ENCODE measurements around the gene RELL1.
A peak's percentile ranks its signal among the peaks of the same experiment; 100 is the strongest.

The RELL1 gene

DNA sequence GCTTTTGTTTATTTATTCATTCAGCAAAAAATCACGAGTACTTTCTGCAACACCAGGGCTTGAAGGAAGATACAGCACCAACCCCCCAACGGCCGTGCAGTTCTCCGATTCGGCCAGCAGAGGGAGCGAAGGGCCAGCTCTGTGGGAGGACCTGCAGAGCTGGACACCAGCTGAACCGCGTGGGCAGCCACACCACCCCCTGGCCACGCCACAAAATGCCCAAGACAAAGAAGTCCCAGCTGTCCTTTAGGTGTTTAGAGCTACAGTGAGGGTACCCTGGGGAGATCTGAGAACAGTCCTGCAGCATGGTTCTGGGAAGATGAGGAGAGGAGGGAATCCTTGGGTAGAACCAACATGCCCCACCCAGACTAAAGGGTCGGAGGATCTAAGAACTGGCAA is 83.1 kb downstream of the RELL1 start:
- Mint-ChIP-seq H3K9me3 (peaks cover 10% of the 10 kb centered on the region), H3K36me3 (ENCODE audit: low read depth) (peaks cover 14% of the 10 kb centered on the region), H3K27me3 (no peaks in the 10 kb centered on the region), H3K27ac (peak overlapping the region; percentile 22), H3K4me1 (ENCODE audit: low read depth) (peaks cover 58% of the 10 kb centered on the region), H3K4me3 (peak overlapping the region; percentile 37)
- intact Hi-C loops (cut with micrococcal nuclease): loop anchor here (5.0 to 10.0 kb wide), 3 partner anchors 82 to 434 kb away; partner anchors contain the start of gene RELL1

DNA sequence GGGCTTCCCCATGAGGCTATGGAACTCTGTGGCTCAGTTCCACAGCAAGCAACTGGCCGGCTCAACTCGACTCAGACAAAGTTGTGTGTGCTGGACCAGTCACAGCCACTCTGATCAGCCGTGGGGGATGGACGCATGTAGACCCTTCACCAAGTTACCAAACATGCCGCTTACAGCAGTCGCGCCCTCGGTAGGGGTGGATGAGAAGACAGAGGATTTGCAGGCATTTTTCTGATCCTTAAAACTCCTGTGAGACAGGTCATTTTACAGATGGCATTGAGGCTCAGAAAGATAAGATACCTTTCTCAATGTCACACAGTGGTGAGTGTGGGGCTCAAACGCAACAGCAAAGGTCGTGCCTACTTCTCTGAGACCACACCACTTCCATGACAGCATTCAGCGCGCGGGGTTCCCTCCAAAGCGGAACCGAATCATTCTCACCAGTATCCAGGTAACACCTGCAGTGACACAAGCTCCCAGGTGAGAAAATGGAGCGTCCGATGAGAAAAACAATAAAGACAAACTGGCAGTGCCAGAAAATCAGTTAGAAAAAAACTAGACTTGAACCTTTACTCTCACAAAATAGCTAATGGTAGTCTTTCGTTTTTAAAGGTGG is 83.6 kb downstream of the RELL1 start:
- Mint-ChIP-seq H3K4me1 (ENCODE audit: low read depth) (peaks cover 58% of the 10 kb centered on the region), H3K36me3 (ENCODE audit: low read depth) (peaks cover 10% of the 10 kb centered on the region), H3K27ac (peak overlapping the region; percentile 22), H3K9me3 (peaks cover 10% of the 10 kb centered on the region), H3K27me3 (no peaks in the 10 kb centered on the region), H3K4me3 (no peak overlapping the region)
- intact Hi-C loops (cut with micrococcal nuclease): loop anchor here (5.0 to 10.0 kb wide), 3 partner anchors 82 to 435 kb away; partner anchors contain the start of gene RELL1

DNA sequence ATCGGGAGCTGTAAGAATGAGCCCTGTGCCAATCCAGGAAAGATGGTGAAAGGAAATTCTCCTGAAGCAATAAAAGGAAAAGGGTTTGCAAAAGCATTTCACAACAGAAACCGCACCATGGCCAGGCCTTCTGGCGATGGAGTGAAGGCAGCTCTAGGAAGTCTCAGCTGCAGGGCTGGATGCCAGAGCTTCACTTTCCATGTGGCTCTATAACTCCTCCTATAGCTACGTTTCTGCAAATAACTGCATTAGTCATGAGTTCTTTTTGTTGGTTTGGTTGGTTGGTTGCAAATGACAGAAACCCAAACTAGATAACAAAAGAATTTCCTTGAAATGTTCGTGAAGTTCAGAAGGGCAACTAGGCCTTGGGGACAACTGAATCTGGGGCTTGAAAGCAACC is 84.6 kb downstream of the RELL1 start:
- peaks cover 58% of the 10 kb centered on the region for H3K4me1 Mint-ChIP-seq (ENCODE audit: low read depth)
- H3K27me3 Mint-ChIP-seq: no peaks in the 10 kb centered on the region
- no peak overlapping the region for H3K4me3 Mint-ChIP-seq
- H3K27ac Mint-ChIP-seq: peak overlapping the region; percentile 32
- peaks cover 10% of the 10 kb centered on the region for H3K36me3 Mint-ChIP-seq (ENCODE audit: low read depth)
- intact Hi-C loops (cut with micrococcal nuclease): loop anchor here (5.0 to 10.0 kb wide), 3 partner anchors 83 to 436 kb away; partner anchors contain the start of gene RELL1
- peaks cover 10% of the 10 kb centered on the region for H3K9me3 Mint-ChIP-seq

DNA sequence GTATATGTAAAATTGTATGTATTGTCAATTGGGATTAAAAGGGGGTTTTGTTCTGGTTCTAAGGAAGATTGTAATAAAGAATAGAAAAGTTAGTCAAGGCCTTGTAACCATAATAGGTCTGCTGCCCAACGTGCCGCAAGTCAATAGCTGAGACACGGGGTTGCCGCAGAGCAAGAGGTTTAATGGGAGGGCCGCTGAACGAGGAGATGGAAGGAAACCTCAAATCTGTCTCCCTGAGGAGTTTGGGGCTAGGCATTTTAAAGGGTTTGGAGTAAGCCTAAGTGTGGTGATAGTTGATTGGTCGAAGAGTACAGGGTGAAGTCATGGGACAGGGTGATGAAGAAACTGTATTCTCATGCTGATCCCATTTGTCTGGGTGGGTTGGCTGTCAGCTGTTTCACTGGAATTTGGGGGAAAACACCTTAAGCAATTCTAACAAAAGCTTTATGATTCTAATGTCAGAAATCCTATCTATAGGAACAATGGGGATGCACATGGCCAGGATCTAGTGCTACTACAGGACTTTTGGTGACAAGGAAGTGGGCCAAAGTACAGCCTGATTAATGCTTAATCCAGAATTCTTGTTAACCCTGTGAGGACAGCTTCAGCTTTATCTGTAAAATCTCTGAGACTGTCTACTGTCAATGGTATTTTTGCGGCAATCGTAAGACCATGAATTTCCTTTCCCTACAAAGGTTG is 86.9 kb downstream of the RELL1 start:
- intact Hi-C loops (cut with micrococcal nuclease): no loop called here
- no peak overlapping the region for H3K4me3 Mint-ChIP-seq
- H3K4me1 Mint-ChIP-seq (ENCODE audit: low read depth): peaks cover 40% of the 10 kb centered on the region
- no peaks in the 10 kb centered on the region for H3K36me3 Mint-ChIP-seq (ENCODE audit: low read depth)
- H3K27me3 Mint-ChIP-seq: no peaks in the 10 kb centered on the region
- H3K9me3 Mint-ChIP-seq: no peaks in the 10 kb centered on the region
- H3K27ac Mint-ChIP-seq: no peak overlapping the region

DNA sequence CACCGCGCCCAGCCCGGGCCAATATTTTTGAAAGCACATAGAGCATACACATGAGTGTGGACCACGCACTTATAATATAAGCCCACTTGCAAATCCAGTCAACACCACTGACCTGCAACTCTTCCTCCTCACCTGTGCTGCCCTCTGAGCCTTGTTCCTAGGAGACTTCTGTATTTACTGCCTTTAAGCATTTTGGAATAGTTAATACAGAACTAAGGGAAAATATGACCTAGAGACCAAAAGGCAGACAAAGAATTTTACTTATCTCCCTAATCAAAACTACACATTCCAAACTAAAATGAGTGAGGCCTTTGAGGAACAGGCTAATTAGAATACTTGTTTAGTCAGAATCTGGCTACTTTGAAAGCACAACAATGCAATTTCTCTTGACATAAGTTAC is 89.1 kb downstream of the RELL1 start:
- H3K27ac Mint-ChIP-seq: no peak overlapping the region
- H3K27me3 Mint-ChIP-seq: no peaks in the 10 kb centered on the region
- no peak overlapping the region for H3K4me3 Mint-ChIP-seq
- no peaks in the 10 kb centered on the region for H3K36me3 Mint-ChIP-seq (ENCODE audit: low read depth)
- intact Hi-C loops (cut with micrococcal nuclease): no loop called here
- H3K4me1 Mint-ChIP-seq (ENCODE audit: low read depth): peaks cover 18% of the 10 kb centered on the region
- no peaks in the 10 kb centered on the region for H3K9me3 Mint-ChIP-seq

DNA sequence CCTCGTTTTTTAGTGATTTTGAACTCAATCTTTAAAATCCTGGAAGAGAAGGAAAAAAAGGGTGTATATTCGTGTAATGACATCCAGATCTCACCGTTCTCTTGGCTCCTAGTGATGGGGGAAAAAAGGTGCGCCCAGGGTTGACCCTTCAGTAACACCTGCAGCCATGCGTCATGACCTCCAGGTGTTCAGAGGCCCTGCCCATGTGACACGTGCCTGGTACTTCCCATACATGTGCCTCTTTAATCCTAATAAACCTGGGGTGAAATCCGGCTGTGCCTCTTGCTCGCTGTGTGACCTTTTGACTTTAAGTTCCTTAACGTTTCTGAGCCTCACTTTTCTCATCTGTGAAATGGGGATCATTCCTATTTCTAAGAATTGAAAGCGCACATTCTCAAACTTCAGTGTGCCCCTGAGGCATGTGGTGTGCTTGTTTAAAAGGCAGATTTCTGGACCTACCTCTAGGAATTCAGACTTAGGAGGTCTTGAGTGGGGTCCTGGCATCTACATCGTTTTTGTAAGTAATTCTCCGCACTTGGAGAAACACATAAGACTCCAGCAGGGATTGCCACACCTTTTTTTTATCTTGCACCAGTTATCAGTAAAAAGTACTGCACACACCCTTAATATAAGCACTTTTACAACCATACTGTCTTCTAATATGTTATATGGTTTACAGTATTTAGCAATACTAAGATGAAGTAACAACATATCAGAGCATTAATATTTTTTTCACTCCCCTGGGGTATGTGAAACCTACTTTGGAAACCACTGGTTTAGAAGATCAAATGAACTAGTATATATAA is 90.1 kb downstream of the RELL1 start:
- H3K27me3 Mint-ChIP-seq: no peaks in the 10 kb centered on the region
- no peaks in the 10 kb centered on the region for H3K9me3 Mint-ChIP-seq
- no peak overlapping the region for H3K27ac Mint-ChIP-seq
- peaks cover 8% of the 10 kb centered on the region for H3K4me1 Mint-ChIP-seq (ENCODE audit: low read depth)
- intact Hi-C loops (cut with micrococcal nuclease): no loop called here
- H3K4me3 Mint-ChIP-seq: no peak overlapping the region
- no peaks in the 10 kb centered on the region for H3K36me3 Mint-ChIP-seq (ENCODE audit: low read depth)

DNA sequence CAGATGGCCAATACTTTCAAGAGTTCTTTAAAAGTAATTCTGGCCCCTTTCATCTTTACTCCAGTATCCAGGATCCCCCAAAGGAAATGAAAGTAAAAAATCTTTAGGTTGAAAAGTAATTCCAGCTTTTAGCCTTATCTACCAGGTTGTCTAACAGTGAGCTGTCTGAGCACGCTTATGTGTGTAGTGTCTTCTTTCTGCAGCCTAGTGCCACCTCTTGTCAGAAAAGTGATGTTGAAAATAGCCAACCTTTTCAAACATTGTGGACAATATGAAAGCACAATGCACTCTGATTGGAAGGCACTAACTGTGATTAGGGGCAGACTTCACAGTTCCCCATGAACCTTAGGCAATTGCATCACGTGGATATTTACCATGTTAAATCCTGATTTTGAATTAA is 92.1 kb downstream of the RELL1 start:
- H3K9me3 Mint-ChIP-seq: no peaks in the 10 kb centered on the region
- H3K4me1 Mint-ChIP-seq (ENCODE audit: low read depth): no peaks in the 10 kb centered on the region
- intact Hi-C loops (cut with micrococcal nuclease): no loop called here
- no peaks in the 10 kb centered on the region for H3K36me3 Mint-ChIP-seq (ENCODE audit: low read depth)
- H3K27ac Mint-ChIP-seq: no peak overlapping the region
- no peak overlapping the region for H3K4me3 Mint-ChIP-seq
- H3K27me3 Mint-ChIP-seq: no peaks in the 10 kb centered on the region

DNA sequence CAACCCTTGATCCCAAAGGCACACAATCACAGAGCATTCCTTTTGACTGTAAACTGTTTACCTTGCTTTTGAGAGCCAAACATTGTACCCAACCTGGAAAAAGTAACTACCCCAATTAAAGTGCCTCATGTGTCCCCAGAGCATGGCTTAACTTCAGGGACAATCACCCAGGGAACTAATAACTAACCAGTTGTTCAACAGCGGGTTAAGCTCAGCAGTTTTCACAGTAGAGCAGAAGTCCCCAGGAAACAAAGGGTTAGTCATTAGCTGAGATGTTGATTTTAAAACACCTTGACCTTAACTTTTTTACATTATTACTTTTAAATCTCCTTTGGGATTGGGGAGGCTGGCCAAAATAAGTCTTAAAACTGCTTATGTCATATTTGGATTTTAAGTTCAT is 94.8 kb downstream of the RELL1 start:
- Mint-ChIP-seq H3K9me3 (no peaks in the 10 kb centered on the region), H3K27me3 (no peaks in the 10 kb centered on the region)
- intact Hi-C loops (cut with micrococcal nuclease): no loop called here

DNA sequence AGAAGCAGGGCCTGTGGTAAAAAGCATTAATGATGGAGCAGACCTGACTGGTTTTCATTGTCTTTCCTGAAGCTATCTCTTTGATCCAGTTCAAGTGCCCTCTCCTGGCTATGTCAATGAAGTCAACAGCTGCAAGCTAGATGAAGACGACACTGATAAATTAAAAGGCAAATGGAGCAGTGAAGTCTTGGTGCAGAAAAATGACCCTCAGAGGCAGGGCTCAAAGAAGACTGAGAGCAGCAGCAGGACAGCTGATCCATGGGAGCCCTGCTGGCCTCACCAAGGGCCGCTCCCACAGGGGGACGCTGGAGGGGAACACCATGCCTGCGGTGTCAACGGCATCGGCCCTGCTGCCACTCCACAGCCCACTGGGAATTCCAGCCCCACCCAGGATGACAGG is 96.2 kb downstream of the RELL1 start:
- H3K27me3 Mint-ChIP-seq: peaks cover 2% of the 10 kb centered on the region
- H3K36me3 Mint-ChIP-seq (ENCODE audit: low read depth): peaks cover 6% of the 10 kb centered on the region
- H3K4me1 Mint-ChIP-seq (ENCODE audit: low read depth): no peaks in the 10 kb centered on the region
- H3K27ac Mint-ChIP-seq: no peak overlapping the region
- no peak overlapping the region for H3K4me3 Mint-ChIP-seq
- intact Hi-C loops (cut with micrococcal nuclease): no loop called here
- H3K9me3 Mint-ChIP-seq: no peaks in the 10 kb centered on the region

More for the DNA sequence above, 94.8 kb downstream of the RELL1 start:
- Mint-ChIP-seq H3K36me3 (ENCODE audit: low read depth) (peaks cover 6% of the 10 kb centered on the region), H3K27ac (no peak overlapping the region), H3K4me1 (ENCODE audit: low read depth) (no peaks in the 10 kb centered on the region), H3K4me3 (no peak overlapping the region)

DNA sequence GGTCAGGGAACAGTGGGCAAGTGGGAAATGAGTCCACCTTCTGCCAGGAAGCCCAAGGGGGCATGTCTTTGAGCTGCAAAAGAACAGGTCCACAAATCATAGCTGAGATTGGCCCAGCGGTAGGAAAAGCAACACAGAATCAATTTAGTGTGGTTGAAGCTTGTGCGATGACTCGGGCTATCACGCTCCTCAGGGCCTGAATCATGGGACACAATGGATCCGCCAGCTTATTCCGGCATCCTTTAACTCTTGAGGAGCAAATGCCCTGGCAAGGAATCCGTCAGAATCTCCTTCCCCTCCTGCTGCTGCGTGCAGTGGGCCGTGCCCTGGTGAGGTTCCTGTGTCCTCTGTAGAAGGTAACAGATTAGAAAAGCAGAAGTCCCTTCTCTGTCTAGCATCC is 98.0 kb downstream of the RELL1 start:
- peaks cover 9% of the 10 kb centered on the region for H3K4me1 Mint-ChIP-seq (ENCODE audit: low read depth)
- intact Hi-C loops (cut with micrococcal nuclease): no loop called here
- peaks cover 6% of the 10 kb centered on the region for H3K36me3 Mint-ChIP-seq (ENCODE audit: low read depth)
- no peak overlapping the region for H3K4me3 Mint-ChIP-seq
- no peak overlapping the region for H3K27ac Mint-ChIP-seq
- no peaks in the 10 kb centered on the region for H3K9me3 Mint-ChIP-seq
- peaks cover 16% of the 10 kb centered on the region for H3K27me3 Mint-ChIP-seq

DNA sequence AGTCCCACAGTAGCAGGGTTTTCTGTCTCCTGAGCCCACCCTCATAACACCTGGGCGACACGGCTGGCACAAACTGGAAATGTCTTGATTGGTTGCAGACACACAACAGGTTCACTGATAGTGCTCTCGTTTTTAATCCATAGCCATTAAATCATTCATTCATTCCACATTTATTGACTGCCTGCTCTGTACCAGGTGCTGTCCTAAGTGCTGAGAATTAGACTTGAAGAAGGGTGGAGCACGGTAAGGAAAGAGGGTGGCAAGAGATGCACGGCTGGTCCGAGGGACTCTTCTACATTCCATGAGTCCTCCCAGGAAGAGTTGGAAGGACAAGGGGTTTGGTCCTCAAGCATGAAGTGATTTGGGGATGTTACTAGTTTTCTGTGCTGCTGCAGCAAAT is 100.0 kb downstream of the RELL1 start:
- Mint-ChIP-seq H3K4me1 (ENCODE audit: low read depth) (peaks cover 9% of the 10 kb centered on the region), H3K36me3 (ENCODE audit: low read depth) (peaks cover 6% of the 10 kb centered on the region), H3K27me3 (peaks cover 16% of the 10 kb centered on the region), H3K27ac (no peak overlapping the region), H3K4me3 (no peak overlapping the region), H3K9me3 (peaks cover 13% of the 10 kb centered on the region)
- intact Hi-C loops (cut with micrococcal nuclease): no loop called here

DNA sequence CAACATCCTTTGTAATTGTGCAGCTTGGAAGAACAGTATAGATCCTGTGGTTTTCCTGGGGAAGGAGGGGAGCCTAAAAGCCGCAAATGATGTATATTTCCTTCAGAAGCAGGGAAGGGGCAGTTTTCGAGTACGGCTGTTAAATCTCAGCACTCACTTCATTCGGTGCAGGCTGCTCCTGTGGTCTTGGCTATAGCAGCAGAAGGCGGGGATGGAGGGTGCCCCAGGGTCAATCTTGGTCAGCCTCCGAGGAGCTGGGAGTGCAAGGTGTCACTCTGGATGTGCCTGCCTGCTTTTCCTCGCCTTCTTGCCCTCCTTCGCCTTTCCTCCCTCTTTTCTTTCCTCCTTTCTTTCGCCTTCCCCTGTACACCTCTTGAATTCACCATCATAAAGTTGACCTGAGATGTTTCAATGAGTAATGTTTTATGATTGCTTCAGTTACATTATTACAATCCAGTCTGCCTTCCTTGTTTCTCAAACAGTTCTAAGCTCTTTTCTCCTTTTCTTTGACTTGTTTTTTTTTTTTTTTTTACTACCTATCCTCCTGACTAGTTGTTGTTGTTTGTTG is 101.6 kb downstream of the RELL1 start:
- H3K36me3 Mint-ChIP-seq (ENCODE audit: low read depth): peaks cover 11% of the 10 kb centered on the region
- H3K4me3 Mint-ChIP-seq: no peak overlapping the region
- peaks cover 9% of the 10 kb centered on the region for H3K4me1 Mint-ChIP-seq (ENCODE audit: low read depth)
- intact Hi-C loops (cut with micrococcal nuclease): no loop called here
- peaks cover 30% of the 10 kb centered on the region for H3K9me3 Mint-ChIP-seq
- peaks cover 16% of the 10 kb centered on the region for H3K27me3 Mint-ChIP-seq
- no peak overlapping the region for H3K27ac Mint-ChIP-seq

DNA sequence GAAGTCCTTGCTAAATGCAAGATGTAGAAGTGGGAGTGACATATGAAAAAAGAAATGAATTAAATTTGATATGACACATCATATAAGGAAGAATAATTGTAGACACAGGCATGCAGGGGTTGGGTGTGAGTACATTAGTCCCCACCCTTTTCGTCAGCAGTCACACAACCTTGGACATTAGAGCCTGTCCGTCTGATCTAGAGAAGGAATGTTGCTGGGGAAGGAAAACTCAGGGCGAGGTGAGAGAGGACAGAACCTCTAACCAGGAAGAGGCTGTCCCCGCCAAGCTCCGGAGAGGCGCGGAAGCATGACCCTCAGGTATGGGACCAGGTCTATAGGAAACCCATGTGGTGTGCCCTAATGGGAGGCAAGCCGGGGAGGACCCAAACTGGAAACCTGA is 102.1 kb downstream of the RELL1 start:
- Mint-ChIP-seq H3K9me3 (peaks cover 35% of the 10 kb centered on the region), H3K36me3 (ENCODE audit: low read depth) (peaks cover 11% of the 10 kb centered on the region), H3K27me3 (peaks cover 16% of the 10 kb centered on the region), H3K27ac (no peak overlapping the region), H3K4me1 (ENCODE audit: low read depth) (peaks cover 9% of the 10 kb centered on the region), H3K4me3 (no peak overlapping the region)
- intact Hi-C loops (cut with micrococcal nuclease): no loop called here

DNA sequence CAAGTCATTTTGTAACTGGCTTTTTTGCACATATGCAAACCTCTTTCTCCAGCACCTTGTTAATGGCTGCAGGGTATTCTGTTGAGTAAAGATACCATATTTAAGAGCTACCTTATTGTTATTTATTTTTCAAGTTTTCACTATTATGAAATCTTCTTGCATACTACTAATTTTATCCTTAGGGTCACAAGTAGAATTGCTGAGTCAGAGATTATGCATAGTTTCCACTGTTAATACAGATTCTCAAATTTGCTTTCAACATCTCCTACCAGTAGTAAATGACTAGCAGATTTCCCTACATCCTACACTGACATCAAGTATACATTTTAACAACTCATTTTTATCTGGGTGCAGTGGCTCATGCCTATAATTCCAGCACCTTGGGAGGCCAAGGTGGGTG is 112.6 kb downstream of the RELL1 start:
- no peaks in the 10 kb centered on the region for H3K36me3 Mint-ChIP-seq (ENCODE audit: low read depth)
- no peaks in the 10 kb centered on the region for H3K27me3 Mint-ChIP-seq
- intact Hi-C loops (cut with micrococcal nuclease): no loop called here
- H3K4me1 Mint-ChIP-seq (ENCODE audit: low read depth): peaks cover 1% of the 10 kb centered on the region
- no peak overlapping the region for H3K27ac Mint-ChIP-seq
- no peak overlapping the region for H3K4me3 Mint-ChIP-seq
- H3K9me3 Mint-ChIP-seq: peaks cover 34% of the 10 kb centered on the region

Measured in dendritic cell treated with granulocyte-macrophage colony-stimulating factor and Interleukin-4, amounts not matched to agents 40 ng/mL and 50 ng/mL, for 4 days (primary cell).